ENCODE data around the gene MAP3K3.

Gene MAP3K3

GRCh38 chr17:63579633-63580032 lies 42.6 kb upstream of the MAP3K3 start:
- no peak overlapping the region for H3K4me3 ChIP-seq (ENCODE audit: insufficient read depth in 1 of 2, low read depth in 1 of 2, low read length in 2 of 2)
- WGBS, result 92% methylated on average over 10 of the region's 11 CpGs
- H3K79me1 ChIP-seq (replicated peaks; ENCODE audit: low read length, poor library complexity, severe bottlenecking), result peaks cover 53% of the 10 kb centered on the region
- H3K23ac ChIP-seq (ENCODE audit: low read length in 2 of 2), result no peak overlapping the region
- H4K91ac ChIP-seq (ENCODE audit: low read length), result no peak overlapping the region
- peaks cover 9% of the 10 kb centered on the region for H3K4me1 ChIP-seq (ENCODE audit: control insufficient read depth, insufficient read depth, low read depth, low read length)
- no peak overlapping the region for H2BK120ac ChIP-seq (ENCODE audit: low read depth, low read length)
- DNase-seq, result no peak
- no peak overlapping the region for H4K8ac ChIP-seq (ENCODE audit: low read length)
- H3K9ac ChIP-seq (ENCODE audit: low read length), result no peak overlapping the region
- no peaks in the 10 kb centered on the region for H3K9me3 ChIP-seq (ENCODE audit: control insufficient read depth, low read length)
- H2BK5ac ChIP-seq (ENCODE audit: low read depth, low read length, poor library complexity, severe bottlenecking), result no peak overlapping the region
- no peak overlapping the region for H2AFZ ChIP-seq (ENCODE audit: low read depth, low read length)
- H3K18ac ChIP-seq (ENCODE audit: low read depth in 1 of 2, low read length in 2 of 2), result no peak overlapping the region
- H3K14ac ChIP-seq (ENCODE audit: low read length in 2 of 2), result no peak overlapping the region
- no peak overlapping the region for H3K4me2 ChIP-seq (ENCODE audit: low read length, poor library complexity, severe bottlenecking)
- H2BK15ac ChIP-seq (ENCODE audit: low read depth, poor library complexity, severe bottlenecking), result no peak overlapping the region
- no peak overlapping the region for H2AK5ac ChIP-seq (ENCODE audit: low read length, severe bottlenecking)
- H3K27ac ChIP-seq (ENCODE audit: low read length, poor library complexity, severe bottlenecking), result peak overlapping the region; percentile 34
- H3K27me3 ChIP-seq (ENCODE audit: control insufficient read depth in 1 of 2, insufficient read depth in 1 of 2, low read length in 2 of 2), result no peaks in the 10 kb centered on the region
- no peak overlapping the region for H2BK12ac ChIP-seq (ENCODE audit: low read length in 2 of 2)
- H3K4ac ChIP-seq (ENCODE audit: low read depth in 1 of 2, low read length in 2 of 2), result no peak overlapping the region
- H3K36me3 ChIP-seq (ENCODE audit: control insufficient read depth in 1 of 2, insufficient read depth in 2 of 2, low read depth in 1 of 2, low read length in 2 of 2), result peaks cover 31 to 56% of the 10 kb centered on the region in 2 experiments

GRCh38 chr17:63587770-63588169 lies 34.4 kb upstream of the MAP3K3 start:
- H3K4me3 ChIP-seq (ENCODE audit: insufficient read depth in 1 of 2, low read depth in 1 of 2, low read length in 2 of 2), result no peak overlapping the region
- H2BK120ac ChIP-seq (ENCODE audit: low read depth, low read length), result no peak overlapping the region
- H3K23ac ChIP-seq (ENCODE audit: low read length in 2 of 2), result no peak overlapping the region
- peaks cover 73 to 85% of the 10 kb centered on the region in 2 experiments for H3K36me3 ChIP-seq (ENCODE audit: control insufficient read depth in 1 of 2, insufficient read depth in 2 of 2, low read depth in 1 of 2, low read length in 2 of 2)
- H3K4me1 ChIP-seq (ENCODE audit: control insufficient read depth, insufficient read depth, low read depth, low read length), result no peaks in the 10 kb centered on the region
- H2AFZ ChIP-seq (ENCODE audit: low read depth, low read length), result no peak overlapping the region
- H3K27me3 ChIP-seq (ENCODE audit: control insufficient read depth in 1 of 2, insufficient read depth in 1 of 2, low read length in 2 of 2), result no peaks in the 10 kb centered on the region
- H3K4ac ChIP-seq (ENCODE audit: low read depth in 1 of 2, low read length in 2 of 2), result no peak overlapping the region
- no peak for DNase-seq
- WGBS, result 96% methylated on average over 3 of the region's 5 CpGs
- no peak overlapping the region for H2BK5ac ChIP-seq (ENCODE audit: low read depth, low read length, poor library complexity, severe bottlenecking)
- no peak overlapping the region for H3K9ac ChIP-seq (ENCODE audit: low read length)
- no peak overlapping the region for H2BK12ac ChIP-seq (ENCODE audit: low read length in 2 of 2)
- no peak overlapping the region for H2AK5ac ChIP-seq (ENCODE audit: low read length, severe bottlenecking)
- H3K4me2 ChIP-seq (ENCODE audit: low read length, poor library complexity, severe bottlenecking), result no peak overlapping the region
- H3K9me3 ChIP-seq (ENCODE audit: control insufficient read depth, low read length), result no peaks in the 10 kb centered on the region
- no peak overlapping the region for H4K8ac ChIP-seq (ENCODE audit: low read length)
- H4K91ac ChIP-seq (ENCODE audit: low read length), result no peak overlapping the region
- peaks cover 43% of the 10 kb centered on the region for H3K79me1 ChIP-seq (replicated peaks; ENCODE audit: low read length, poor library complexity, severe bottlenecking)
- H3K18ac ChIP-seq (ENCODE audit: low read depth in 1 of 2, low read length in 2 of 2), result no peak overlapping the region
- no peak overlapping the region for H3K27ac ChIP-seq (ENCODE audit: low read length, poor library complexity, severe bottlenecking)
- H2BK15ac ChIP-seq (ENCODE audit: low read depth, poor library complexity, severe bottlenecking), result no peak overlapping the region
- no peak overlapping the region for H3K14ac ChIP-seq (ENCODE audit: low read length in 2 of 2)

- WGBS, result 96% methylated on average over 11 of the region's 11 CpGs
Measured at GRCh38 chr17:63588797-63589196, 33.4 kb upstream of the MAP3K3 start.

GRCh38 chr17:63589646-63590045 lies 32.6 kb upstream of the MAP3K3 start:
- no peak overlapping the region for H3K23ac ChIP-seq (ENCODE audit: low read length in 2 of 2)
- H3K4ac ChIP-seq (ENCODE audit: low read depth in 1 of 2, low read length in 2 of 2), result no peak overlapping the region

More at GRCh38 chr17:63588797-63589196, 33.4 kb upstream of the MAP3K3 start:
- Histone ChIP-seq H3K27ac (ENCODE audit: low read length, poor library complexity, severe bottlenecking) (no peak overlapping the region), H3K14ac (ENCODE audit: low read length in 2 of 2) (no peak overlapping the region), H2BK15ac (ENCODE audit: low read depth, poor library complexity, severe bottlenecking) (no peak overlapping the region), H3K9me3 (ENCODE audit: control insufficient read depth, low read length) (no peaks in the 10 kb centered on the region), H3K4me2 (ENCODE audit: low read length, poor library complexity, severe bottlenecking) (no peak overlapping the region), H2BK12ac (ENCODE audit: low read length in 2 of 2) (no peak overlapping the region), H3K18ac (ENCODE audit: low read depth in 1 of 2, low read length in 2 of 2) (no peak overlapping the region), H3K9ac (ENCODE audit: low read length) (no peak overlapping the region), H3K23ac (ENCODE audit: low read length in 2 of 2) (no peak overlapping the region), H2AFZ (ENCODE audit: low read depth, low read length) (no peak overlapping the region), H3K27me3 (ENCODE audit: control insufficient read depth in 1 of 2, insufficient read depth in 1 of 2, low read length in 2 of 2) (no peaks in the 10 kb centered on the region), H3K4me3 (ENCODE audit: insufficient read depth in 1 of 2, low read depth in 1 of 2, low read length in 2 of 2) (no peak overlapping the region), H3K79me1 (replicated peaks; ENCODE audit: low read length, poor library complexity, severe bottlenecking) (peaks cover 33% of the 10 kb centered on the region), H4K91ac (ENCODE audit: low read length) (no peak overlapping the region), H3K36me3 (ENCODE audit: control insufficient read depth in 1 of 2, insufficient read depth in 2 of 2, low read depth in 1 of 2, low read length in 2 of 2) (peaks cover 68 to 85% of the 10 kb centered on the region in 2 experiments), H3K4ac (ENCODE audit: low read depth in 1 of 2, low read length in 2 of 2) (no peak overlapping the region), H3K4me1 (ENCODE audit: control insufficient read depth, insufficient read depth, low read depth, low read length) (no peaks in the 10 kb centered on the region), H2BK120ac (ENCODE audit: low read depth, low read length) (no peak overlapping the region), H4K8ac (ENCODE audit: low read length) (no peak overlapping the region), H2AK5ac (ENCODE audit: low read length, severe bottlenecking) (no peak overlapping the region), H2BK5ac (ENCODE audit: low read depth, low read length, poor library complexity, severe bottlenecking) (no peak overlapping the region)
- DNase-seq, result no peak

More at GRCh38 chr17:63589646-63590045, 32.6 kb upstream of the MAP3K3 start:
- Histone ChIP-seq H3K9ac (ENCODE audit: low read length) (no peak overlapping the region), H3K14ac (ENCODE audit: low read length in 2 of 2) (no peak overlapping the region), H4K8ac (ENCODE audit: low read length) (no peak overlapping the region), H2AK5ac (ENCODE audit: low read length, severe bottlenecking) (no peak overlapping the region), H3K9me3 (ENCODE audit: control insufficient read depth, low read length) (no peaks in the 10 kb centered on the region), H2BK15ac (ENCODE audit: low read depth, poor library complexity, severe bottlenecking) (no peak overlapping the region), H3K4me2 (ENCODE audit: low read length, poor library complexity, severe bottlenecking) (no peak overlapping the region), H3K27me3 (ENCODE audit: control insufficient read depth in 1 of 2, insufficient read depth in 1 of 2, low read length in 2 of 2) (no peaks in the 10 kb centered on the region), H3K4me3 (ENCODE audit: insufficient read depth in 1 of 2, low read depth in 1 of 2, low read length in 2 of 2) (no peak overlapping the region), H2BK5ac (ENCODE audit: low read depth, low read length, poor library complexity, severe bottlenecking) (no peak overlapping the region), H2BK12ac (ENCODE audit: low read length in 2 of 2) (no peak overlapping the region), H3K18ac (ENCODE audit: low read depth in 1 of 2, low read length in 2 of 2) (no peak overlapping the region), H3K36me3 (ENCODE audit: control insufficient read depth in 1 of 2, insufficient read depth in 2 of 2, low read depth in 1 of 2, low read length in 2 of 2) (peaks cover 64 to 85% of the 10 kb centered on the region in 2 experiments), H3K4me1 (ENCODE audit: control insufficient read depth, insufficient read depth, low read depth, low read length) (no peaks in the 10 kb centered on the region), H4K91ac (ENCODE audit: low read length) (no peak overlapping the region), H2AFZ (ENCODE audit: low read depth, low read length) (no peak overlapping the region), H3K27ac (ENCODE audit: low read length, poor library complexity, severe bottlenecking) (no peak overlapping the region), H2BK120ac (ENCODE audit: low read depth, low read length) (no peak overlapping the region), H3K79me1 (replicated peaks; ENCODE audit: low read length, poor library complexity, severe bottlenecking) (peaks cover 31% of the 10 kb centered on the region)
- WGBS, result 100% methylated on average over 1 of the region's 1 CpG
- DNase-seq, result no peak

Measured in mesenchymal stem cell (in vitro differentiated cells and primary cell).